H54 (cell line): ENCODE data around the gene JAZF1.

Source experiments
- DNase-seq: peaks from one replicate; pipeline ENCODE4 v3.0.0; 2011; ENCODE audit warnings: low spot score, mixed read lengths; ENCODE audit not compliant: insufficient read length
- FAIRE-seq: peaks from 3 replicates; lab custom pipeline; 2011; peaks lifted over from hg19 to GRCh38; lab: Jason Lieb, UNC
- POLR2A ChIP-seq: IDR thresholded peaks from 2 replicates; pipeline ENCODE4 v1.6.1; 2011; ENCODE audit warnings: low read depth, mild to moderate bottlenecking, low read length

Gene JAZF1

GRCh38 chr7:28069807-28070206, 110.8 kb downstream of the JAZF1 start:
- DNase-seq (no peak), FAIRE-seq (no peak)
- TF ChIP-seq POLR2A: no peak

- FAIRE-seq (no peak), DNase-seq (no peak)
- no peak for TF ChIP-seq POLR2A
These were observed 111.2 kb downstream of the JAZF1 start for GRCh38 chr7:28069388-28069787.

DNA sequence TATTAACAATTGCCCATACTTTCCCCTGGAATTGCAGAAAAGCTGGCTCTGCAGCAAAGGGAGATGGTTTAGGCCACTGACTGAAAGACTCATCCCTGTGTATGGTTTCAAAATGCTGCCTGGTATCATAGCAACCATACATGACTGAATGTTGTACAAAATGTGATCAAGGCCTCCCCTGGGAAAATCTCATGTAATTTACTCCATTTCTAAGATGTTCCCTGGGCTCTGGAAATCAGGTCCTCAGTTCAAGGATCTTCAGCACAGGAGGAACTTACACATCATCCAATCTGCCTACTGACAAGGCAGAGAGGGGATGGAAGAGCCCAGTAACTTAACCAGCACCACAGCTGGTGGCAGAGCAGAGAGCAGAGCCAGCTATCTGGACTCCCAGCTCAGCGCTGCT, 111.8 kb downstream of the JAZF1 start:
- peak; percentile 26 for DNase-seq

GRCh38 chr7:28067171-28067570, 113.4 kb downstream of the JAZF1 start:
- TF ChIP-seq POLR2A: no peak
- no peak for DNase-seq
- no peak for FAIRE-seq

More for the DNA sequence above, 111.8 kb downstream of the JAZF1 start:
- no peak for TF ChIP-seq POLR2A
- FAIRE-seq: peak; percentile 6

DNA sequence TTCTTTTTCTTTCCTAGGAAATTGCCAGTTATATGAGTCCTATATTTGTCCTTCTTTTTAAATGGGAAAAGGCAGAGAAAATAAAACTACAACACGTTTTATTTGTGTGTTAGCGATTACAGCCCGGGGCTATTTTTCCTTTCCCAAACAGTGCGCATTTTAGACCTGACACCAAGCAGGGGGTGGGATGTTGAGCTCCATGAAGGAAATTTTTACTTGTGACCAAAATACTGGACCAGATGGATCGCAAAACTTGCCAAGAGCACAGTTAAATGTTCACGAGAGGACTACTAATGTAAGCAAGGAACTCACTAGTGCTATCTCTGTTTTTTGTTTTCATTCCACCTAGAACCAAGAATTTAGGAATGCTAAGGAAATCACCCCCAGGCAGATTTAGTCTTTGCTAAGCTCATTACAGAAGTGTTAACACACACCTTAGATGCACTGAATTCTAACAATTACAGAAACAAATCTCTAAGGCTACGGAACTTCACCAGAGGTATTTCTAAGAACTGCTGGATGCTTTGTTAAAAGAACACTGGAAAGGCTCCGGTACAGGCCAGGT, 114.8 kb downstream of the JAZF1 start:
- FAIRE-seq: no peak
- no peak for TF ChIP-seq POLR2A
- DNase-seq: no peak

GRCh38 chr7:28065308-28065707, 115.3 kb downstream of the JAZF1 start:
- no peak for TF ChIP-seq POLR2A
- FAIRE-seq: no peak

DNA sequence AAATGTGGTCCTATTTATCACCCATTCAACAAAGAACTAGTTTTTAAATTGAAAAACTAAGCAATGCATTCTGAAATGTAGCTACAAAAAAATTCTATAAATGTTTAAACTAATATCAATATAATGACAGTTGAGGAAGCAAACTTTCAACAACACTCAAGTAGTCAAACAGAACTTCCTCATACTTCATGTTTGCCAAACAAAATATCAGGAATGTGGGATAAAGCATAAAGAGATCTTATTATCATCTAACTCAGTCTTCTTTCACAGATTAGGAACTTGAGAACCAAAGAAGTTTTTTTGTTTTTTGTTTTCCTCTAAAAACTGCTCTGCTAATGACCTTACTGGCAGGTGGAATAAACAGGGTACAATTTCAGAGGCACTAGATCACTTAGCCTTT, 116.2 kb downstream of the JAZF1 start:
- no peak for TF ChIP-seq POLR2A
- no peak for DNase-seq
- no peak for FAIRE-seq

More at GRCh38 chr7:28065308-28065707, 115.3 kb downstream of the JAZF1 start:
- DNase-seq: no peak

DNA sequence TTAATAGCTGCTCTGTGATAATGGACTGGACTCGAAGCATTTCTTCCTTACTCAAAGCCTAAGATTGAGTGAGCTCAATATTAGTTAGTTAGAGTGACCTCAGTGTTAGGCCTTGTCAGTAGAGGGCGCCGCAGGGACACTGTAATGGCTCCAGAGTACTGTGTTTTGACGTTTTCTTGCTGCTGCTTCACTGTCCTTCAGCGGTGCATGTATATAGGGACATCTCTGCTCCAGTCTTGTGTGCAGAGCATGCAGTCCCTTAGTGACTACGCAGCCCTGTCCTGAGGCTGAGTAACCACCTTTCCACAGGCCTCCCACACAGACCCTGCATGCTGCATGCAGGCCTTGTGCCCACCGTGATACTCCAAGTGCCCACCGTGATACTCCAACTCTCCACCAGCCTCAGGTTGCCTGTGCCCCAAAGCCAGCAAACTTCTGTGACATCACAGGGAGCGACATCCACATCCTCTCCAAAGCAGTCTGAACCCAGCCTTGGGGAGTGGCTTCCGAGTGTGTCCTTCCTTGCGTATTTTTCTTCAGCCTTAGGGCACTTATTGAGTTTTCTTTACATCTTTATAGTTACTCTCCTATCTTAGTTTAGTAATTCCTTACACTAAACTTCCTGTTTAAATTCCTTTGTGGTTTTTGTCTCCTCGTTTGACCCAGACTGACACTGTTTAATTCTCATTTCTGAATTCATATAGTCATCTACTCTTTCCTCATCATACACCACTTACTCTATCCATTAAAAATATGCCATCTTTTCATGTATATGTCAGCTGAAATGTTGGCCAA, 118.2 kb downstream of the JAZF1 start:
- peak; percentile 61 for DNase-seq
- peak; percentile 99 for FAIRE-seq

GRCh38 chr7:28061824-28062196, 118.8 kb downstream of the JAZF1 start:
- no peak for FAIRE-seq

More for the DNA sequence above, 118.2 kb downstream of the JAZF1 start:
- peak; percentile 44; the same call in 1 of the 2 replicates for TF ChIP-seq POLR2A

DNA sequence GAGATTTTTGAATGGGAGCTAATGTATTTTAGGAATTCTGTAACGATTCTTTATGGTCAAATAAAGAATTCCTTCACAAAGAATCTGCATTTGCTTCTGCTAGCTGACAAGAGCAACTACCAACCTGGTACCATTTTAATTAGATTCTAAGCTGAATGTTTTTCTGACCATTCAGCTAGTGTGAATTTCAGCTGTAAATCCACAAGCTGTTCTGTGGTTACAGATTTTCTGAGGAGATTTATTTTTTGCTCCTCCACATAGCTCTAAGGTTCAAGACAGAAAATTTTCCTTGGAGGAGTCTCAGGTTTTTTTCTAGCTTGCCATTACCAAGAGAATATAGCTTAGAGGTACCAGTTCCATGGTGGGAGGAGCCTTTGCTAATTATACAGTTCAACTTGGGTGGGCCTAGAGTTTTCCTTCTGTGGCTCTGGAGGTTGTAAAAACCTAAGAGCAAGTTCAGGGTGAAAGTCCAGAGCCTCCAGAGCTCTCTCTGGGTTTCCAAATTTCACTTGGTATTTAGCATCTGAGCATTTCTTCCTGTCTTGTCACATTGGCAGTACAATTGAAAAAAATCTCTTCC, 120.1 kb downstream of the JAZF1 start:
- peak; percentile 60 for FAIRE-seq
- no peak for TF ChIP-seq POLR2A
- DNase-seq: no peak

More at GRCh38 chr7:28061824-28062196, 118.8 kb downstream of the JAZF1 start:
- no peak for TF ChIP-seq POLR2A
- no peak for DNase-seq

DNA sequence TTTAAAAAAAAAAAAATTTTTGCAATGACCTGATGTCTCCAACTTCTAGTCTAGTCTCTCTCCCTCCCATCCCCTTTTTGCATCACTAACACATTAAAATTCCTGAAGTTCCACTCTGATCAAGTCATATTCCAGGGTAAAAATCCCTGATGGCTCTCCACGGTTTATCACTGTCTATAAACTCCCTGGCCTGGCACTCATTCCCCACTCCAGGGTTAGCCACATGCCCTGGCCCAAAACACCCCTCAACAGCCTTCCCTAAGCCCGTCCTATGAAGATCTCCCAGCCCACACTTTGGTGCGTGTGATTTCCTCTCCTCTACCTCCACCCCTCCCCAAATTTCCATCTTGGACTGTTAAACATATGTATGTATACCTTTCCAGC, 125.4 kb downstream of the JAZF1 start:
- TF ChIP-seq POLR2A: no peak
- peak; percentile 54 for DNase-seq
- peak; percentile 88 for FAIRE-seq

GRCh38 chr7:28054531-28055160, 125.9 kb downstream of the JAZF1 start:
- no peak for TF ChIP-seq POLR2A
- no peak for DNase-seq
- FAIRE-seq: peak; percentile 20

DNA sequence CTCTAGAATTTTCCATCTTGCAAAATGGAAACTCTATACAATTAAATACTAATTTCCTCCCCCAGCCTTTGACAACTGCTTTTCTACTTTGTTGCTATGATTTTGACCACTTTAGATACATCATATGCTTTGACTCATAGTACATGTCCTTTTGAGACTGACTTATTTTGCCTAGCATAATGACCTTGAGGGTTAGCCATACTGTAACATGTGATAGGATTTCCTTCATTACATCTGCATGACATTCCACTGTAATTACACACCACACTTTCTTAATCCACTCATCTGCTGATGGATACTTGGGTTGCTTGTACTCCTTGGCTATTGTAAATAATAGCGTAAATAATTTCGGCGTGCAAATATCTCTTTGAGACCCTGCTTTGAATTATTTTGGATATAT, 127.7 kb downstream of the JAZF1 start:
- peak; percentile 90 for FAIRE-seq
- no peak for TF ChIP-seq POLR2A
- no peak for DNase-seq

- DNase-seq (no peak), FAIRE-seq (peak; percentile 15)
- no peak for TF ChIP-seq POLR2A
These were observed 131.9 kb downstream of the JAZF1 start for GRCh38 chr7:28048694-28049093.

- TF ChIP-seq POLR2A: no peak
- no peak for FAIRE-seq
- no peak for DNase-seq
These were observed 134.6 kb downstream of the JAZF1 start for GRCh38 chr7:28046035-28046434.
